ENCODE data around the gene FAM20A.

FAM20A gene

GRCh38 chr17:68566442-68566738, 34.8 kb downstream of the FAM20A start:
- no peak for DNase-seq (ENCODE audit: low read depth in 1 of 2, low spot score in 1 of 2)

DNA sequence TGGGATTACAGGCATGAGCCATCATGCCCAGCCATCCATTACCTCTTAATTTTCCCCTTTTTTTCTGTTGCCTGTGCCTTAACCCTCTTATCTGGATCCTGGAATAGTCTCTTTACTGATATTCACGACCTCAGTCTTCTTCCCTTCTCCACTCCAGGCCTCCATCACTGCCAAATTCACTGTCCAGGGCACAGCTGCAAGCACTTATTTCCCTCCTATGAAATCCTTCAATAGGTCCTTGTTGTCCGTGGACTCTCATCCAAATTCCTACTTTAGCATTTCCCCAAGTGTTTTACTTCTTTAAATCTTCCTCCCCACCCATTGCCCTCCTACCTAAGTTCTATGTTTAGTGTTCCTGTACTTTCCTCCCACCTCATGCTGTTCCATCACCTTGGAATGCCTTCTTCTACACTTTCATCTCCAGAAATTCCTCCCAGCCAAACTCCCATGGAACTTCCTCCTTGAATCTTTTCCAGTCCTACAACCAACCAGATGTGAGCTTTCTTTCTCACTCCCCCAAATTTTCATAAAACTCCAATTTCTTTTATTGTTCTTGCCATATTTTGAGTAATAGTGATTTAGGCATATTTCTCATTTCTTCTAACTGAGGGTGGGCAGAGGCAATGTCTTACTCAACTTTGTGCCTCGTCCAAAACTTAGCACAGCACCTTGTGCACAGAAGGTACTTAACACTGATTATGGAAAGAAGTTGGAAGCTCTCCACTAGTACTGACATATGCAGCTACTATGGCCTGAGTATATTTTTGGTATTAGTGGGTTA, 35.3 kb downstream of the FAM20A start:
- DNase-seq (ENCODE audit: low read depth in 1 of 2, low spot score in 1 of 2), result no peak

GRCh38 chr17:68564415-68565111, 36.6 kb downstream of the FAM20A start:
- no peak for DNase-seq (ENCODE audit: low read depth in 1 of 2, low spot score in 1 of 2)

DNA sequence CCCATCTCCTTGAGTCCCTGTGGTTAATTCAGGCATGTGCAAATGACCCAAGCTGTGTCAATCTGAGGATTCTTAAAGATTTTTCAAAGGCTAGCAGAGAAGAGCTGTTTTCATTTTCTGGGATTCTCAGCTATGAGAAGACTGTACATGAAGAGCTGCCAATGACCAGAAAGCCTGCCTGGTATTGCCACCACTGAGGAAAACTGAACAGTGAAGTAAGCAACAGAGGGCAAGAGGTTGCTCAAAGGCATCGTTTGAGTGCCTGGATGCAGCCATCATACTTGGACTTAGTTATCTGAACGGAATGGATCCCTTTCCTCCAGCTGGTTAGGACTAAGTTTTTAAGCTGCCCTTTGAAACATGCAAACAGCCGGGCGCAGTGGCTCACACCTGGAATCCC, 38.4 kb downstream of the FAM20A start:
- no peak for DNase-seq (ENCODE audit: low read depth in 1 of 2, low spot score in 1 of 2)

- DNase-seq (ENCODE audit: low read depth in 1 of 2, low spot score in 1 of 2), result no peak
Observed at GRCh38 chr17:68560966-68561720, 40.0 kb downstream of the FAM20A start.

- no peak for DNase-seq (ENCODE audit: low read depth in 1 of 2, low spot score in 1 of 2)
Observed at GRCh38 chr17:68559316-68559715, 41.9 kb downstream of the FAM20A start.

DNA sequence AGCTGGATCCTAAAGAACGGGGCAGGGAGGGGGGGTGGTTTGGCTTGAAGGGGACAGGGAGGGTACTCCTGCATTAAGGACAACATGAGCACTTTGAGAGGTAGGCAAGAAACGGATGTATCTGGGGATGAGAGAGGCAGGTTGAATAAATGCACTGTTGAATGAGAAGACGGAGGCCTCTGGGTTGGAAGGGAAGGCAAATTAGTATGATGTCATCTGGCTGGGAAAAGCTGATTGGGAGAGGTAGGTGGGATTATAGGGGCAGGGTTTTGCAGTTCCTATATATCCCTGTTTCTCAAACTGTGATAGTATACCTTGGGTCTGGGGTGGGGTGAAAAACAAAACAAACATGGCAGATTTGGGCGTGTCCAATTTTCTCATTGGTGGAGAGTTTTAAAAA, 44.6 kb downstream of the FAM20A start:
- no peak for DNase-seq (ENCODE audit: low read depth in 1 of 2, low spot score in 1 of 2)

- DNase-seq (ENCODE audit: low read depth in 1 of 2, low spot score in 1 of 2), result no peak
Observed at GRCh38 chr17:68544111-68544915, 56.9 kb downstream of the FAM20A start.

DNA sequence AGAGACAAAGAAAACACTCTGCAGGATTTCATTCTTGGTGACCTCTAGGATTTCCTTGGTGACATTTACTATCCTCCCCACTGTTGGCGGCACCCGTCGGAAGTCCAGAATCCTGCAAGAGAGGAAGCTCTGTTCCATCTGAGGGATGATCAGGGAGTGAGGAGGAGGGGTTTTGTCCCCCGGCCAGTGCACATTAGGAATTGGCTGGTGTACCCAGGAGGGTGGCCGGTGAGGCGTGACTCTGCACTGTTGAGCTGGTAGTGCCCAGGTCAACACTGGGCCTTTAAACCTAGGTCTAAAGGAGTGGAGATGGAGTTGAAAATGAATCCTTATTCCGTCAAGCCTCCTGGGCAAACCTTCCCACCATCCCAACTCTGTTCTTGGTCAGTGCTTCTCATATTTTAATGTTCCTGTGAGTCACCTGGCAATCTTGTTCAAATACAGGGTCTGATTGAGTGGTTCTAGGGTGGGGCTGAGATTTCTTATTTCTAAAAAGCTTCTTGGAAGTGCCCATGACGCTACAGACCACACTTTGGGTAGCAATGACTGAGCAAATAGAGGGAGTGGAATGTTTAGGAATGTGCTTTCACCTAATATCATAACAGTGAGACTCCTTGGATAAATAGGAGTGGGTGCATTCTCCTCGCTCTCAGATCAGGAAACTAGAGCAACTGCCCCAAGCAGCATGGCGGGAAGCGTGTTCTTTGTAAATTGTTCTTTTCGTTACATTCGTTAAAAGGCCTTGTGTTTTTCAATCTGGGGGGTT, 58.3 kb downstream of the FAM20A start:
- no peak for DNase-seq (ENCODE audit: low read depth in 1 of 2, low spot score in 1 of 2)

GRCh38 chr17:68541816-68542215, 59.4 kb downstream of the FAM20A start:
- DNase-seq (ENCODE audit: low read depth in 1 of 2, low spot score in 1 of 2), result no peak

DNA sequence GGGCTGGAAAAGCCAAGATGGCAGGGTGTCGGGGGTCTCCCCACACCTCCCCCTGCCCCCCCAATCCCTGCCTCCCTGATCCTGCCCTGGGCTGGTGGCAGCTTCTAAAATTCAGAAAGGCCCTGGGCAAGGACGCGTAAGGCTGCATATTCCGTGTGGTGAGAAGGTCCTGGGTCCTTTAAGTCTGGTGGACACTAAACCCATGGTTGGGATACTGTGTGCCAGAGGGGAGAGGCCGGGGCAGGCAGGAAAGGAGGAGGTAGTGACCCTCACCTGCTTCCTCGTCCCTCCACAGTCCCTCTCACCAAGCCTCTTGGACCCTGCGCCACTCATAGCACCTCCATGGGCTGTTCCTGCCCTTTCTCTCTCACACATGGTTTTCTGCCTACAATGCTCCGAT, 60.2 kb downstream of the FAM20A start:
- DNase-seq (ENCODE audit: low read depth in 1 of 2, low spot score in 1 of 2), result no peak

DNA sequence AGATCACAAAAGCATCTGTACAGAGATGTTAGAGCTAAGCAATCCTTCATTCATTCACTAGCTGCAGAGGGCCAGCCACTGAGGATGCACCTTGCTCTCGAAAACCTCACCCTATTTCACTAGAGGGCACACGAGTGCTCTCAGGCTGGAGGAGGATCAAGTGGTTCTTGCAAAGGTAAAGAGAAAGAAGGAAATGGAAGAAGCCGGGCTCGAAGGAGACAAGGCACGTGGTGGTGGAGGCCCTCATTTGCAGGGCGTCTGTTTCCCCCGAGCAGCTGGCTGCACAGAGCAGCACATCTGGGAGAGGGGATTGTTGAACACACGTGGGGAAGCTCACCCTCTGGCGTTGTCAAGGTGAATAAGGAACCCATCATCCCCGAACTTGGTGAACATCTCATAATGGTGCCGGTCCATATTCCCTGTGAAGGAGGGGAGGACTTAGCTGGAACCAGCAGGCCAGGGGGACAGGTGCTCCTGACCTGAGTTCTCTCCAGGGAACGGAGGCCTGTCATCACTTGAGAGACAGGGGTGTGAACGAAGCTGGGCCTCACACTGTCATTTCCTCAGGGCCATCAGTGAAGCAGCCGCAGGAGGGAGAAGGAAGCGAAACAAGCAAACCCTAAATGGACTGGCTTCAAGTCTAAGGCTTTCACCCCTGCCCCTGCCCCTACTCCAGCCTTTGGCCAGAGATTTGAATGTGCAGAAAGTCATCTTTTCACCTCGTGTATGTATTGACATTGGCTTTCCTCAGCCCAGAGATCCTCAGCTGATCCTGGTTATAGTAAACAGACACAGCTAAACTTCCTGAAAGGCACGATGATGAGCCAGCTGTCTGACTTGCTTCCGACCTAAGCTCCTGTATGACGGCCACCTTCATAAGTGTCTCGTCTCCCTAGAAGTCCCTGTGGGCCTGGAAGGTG, 61.4 kb downstream of the FAM20A start:
- no peak for DNase-seq (ENCODE audit: low read depth in 1 of 2, low spot score in 1 of 2)

- no peak for DNase-seq (ENCODE audit: low read depth in 1 of 2, low spot score in 1 of 2)
Observed at GRCh38 chr17:68535922-68536321, 65.2 kb downstream of the FAM20A start.

GRCh38 chr17:68534695-68535088, 66.5 kb downstream of the FAM20A start:
- DNase-seq (ENCODE audit: low read depth in 1 of 2, low spot score in 1 of 2), result no peak

- DNase-seq (ENCODE audit: low read depth in 1 of 2, low spot score in 1 of 2), result no peak
Observed at GRCh38 chr17:68533887-68534694, 67.1 kb downstream of the FAM20A start.

GRCh38 chr17:68532826-68533225, 68.3 kb downstream of the FAM20A start:
- DNase-seq (ENCODE audit: low read depth in 1 of 2, low spot score in 1 of 2), result no peak

GRCh38 chr17:68531252-68531651, 69.9 kb downstream of the FAM20A start:
- DNase-seq (ENCODE audit: low read depth in 1 of 2, low spot score in 1 of 2), result no peak

- no peak for DNase-seq (ENCODE audit: low read depth in 1 of 2, low spot score in 1 of 2)
Observed at GRCh38 chr17:68527314-68527713, 73.9 kb downstream of the FAM20A start.

DNA sequence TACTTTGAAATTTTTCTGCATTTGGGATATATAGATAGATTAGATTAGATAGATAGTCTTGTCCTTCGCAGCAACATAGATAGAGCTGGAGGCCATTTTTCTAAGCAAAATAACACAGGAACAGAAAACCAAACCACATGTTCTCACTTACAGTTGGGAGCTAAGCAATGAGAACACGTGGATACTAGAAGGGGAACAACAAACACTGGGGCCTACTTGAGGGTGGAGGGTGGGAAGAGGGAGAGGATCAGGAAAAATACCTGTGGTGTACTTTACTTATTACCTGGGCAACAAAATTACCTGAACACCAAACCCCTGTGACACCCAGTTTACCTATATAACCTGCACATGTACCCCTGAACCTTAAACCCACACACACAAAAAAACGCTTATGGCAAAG, 74.6 kb downstream of the FAM20A start:
- DNase-seq (ENCODE audit: low read depth in 1 of 2, low spot score in 1 of 2), result no peak

Measured in activated T-helper 1 cell treated with anti-CD3 and anti-CD28 coated beads, Interleukin-2, amount 50 U/mL, for 16 hours (primary cell).